Astrocyte of the cerebellum (primary cell): ENCODE measurements around the gene COL23A1.

Experiments
- DNase-seq: peaks from one replicate; pipeline ENCODE4 v3.0.0-alpha.2; 2011; ENCODE audit warnings: low read depth
- H3K4me3 ChIP-seq: 2 replicates; pipeline ENCODE4 v1.5.1; 2011; ENCODE audit warnings: mild to moderate bottlenecking, low read depth, low read length, moderate library complexity
- CTCF ChIP-seq: IDR thresholded peaks from 2 replicates; pipeline ENCODE4 v1.5.1; 2012; ENCODE audit warnings: low read length, low read depth, moderate library complexity, mild to moderate bottlenecking; ENCODE audit errors: missing control alignments
- in situ Hi-C: cut with HindIII; loops from 2 replicates; pipeline ENCODE4 v1.10.0; 2017; ENCODE audit warnings: low sequenced_read_pairs

COL23A1 gene

GRCh38 chr5:178626484-178627258 lies 36.5 kb upstream of the COL23A1 start, which contains the start of gene CLK4:
Gene CLK4, minus strand, starts transcription at chr5:178627050. Its CDS starts 3,634 bp downstream, at chr5:178623416.
- H3K4me3 ChIP-seq, result peak within 1 kb of the TSS; percentile 97
- in situ Hi-C loops, result no loop called here
- TF ChIP-seq CTCF, result no peak
- peak; percentile 84 for DNase-seq

- no peak for DNase-seq
- in situ Hi-C loops, result no loop called here
- peak overlapping the region; percentile 97 for H3K4me3 ChIP-seq
- TF ChIP-seq CTCF, result no peak
These were observed 35.7 kb upstream of the COL23A1 start for GRCh38 chr5:178625679-178626483.

- in situ Hi-C loops, result no loop called here
- no peak for TF ChIP-seq CTCF
- DNase-seq, result no peak
- H3K4me3 ChIP-seq, result peak overlapping the region; percentile 97
These were observed 34.7 kb upstream of the COL23A1 start for GRCh38 chr5:178624631-178625546.

- no peak overlapping the region for H3K4me3 ChIP-seq
- TF ChIP-seq CTCF, result no peak
- DNase-seq, result no peak
- in situ Hi-C loops, result no loop called here
These were observed 32.6 kb upstream of the COL23A1 start for GRCh38 chr5:178622679-178623247.

GRCh38 chr5:178619390-178619789 lies 29.2 kb upstream of the COL23A1 start:
- in situ Hi-C loops, result no loop called here
- H3K4me3 ChIP-seq, result no peak overlapping the region
- DNase-seq, result no peak
- TF ChIP-seq CTCF, result no peak
